M059J (cell line): Measurements from ENCODE around the gene CHST15. TPM values are rescaled to one million over a fixed set of nuclear protein-coding genes. Genes with fewer than 3 reads are reported as not detected.
A peak's percentile ranks its signal among the peaks of the same experiment; 100 is the strongest.

Source experiments
- DNase-seq: peaks from one replicate; pipeline ENCODE4 v3.0.0-alpha.2; 2012; ENCODE audit warnings: low read depth
- total RNA-seq: library from RNA; depleted of rRNA; stranded (reverse); fragments of >200 nt; shearing (Covaris generic); gene quantifications from 2 replicates; pipeline ENCODE4 v1.2.3, GENCODE V29; 2014

Gene CHST15
- total RNA-seq, 1 experiment from 2014 or later = 15.6 TPM

DNA sequence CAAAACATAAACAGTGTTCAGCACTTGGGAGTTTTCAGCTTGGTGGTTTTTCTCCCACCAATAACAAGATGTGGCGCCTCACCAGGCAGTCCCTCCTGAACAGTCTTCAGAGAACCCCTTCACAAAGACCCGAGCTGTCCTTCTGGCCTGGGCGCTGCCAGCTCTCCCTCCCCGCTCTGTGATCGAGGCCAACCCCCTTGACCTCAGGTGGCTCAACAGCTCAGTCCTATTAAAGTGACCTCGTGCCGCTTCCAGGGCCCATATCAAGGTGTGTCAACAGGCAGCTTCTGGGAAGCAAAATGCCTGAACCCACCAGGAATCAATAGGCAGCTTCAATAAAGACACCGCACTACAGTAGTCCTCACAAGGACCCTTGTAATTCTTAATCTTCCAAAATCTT lies 63.3 kb downstream of the CHST15 start:
- DNase-seq = no peak

DNA sequence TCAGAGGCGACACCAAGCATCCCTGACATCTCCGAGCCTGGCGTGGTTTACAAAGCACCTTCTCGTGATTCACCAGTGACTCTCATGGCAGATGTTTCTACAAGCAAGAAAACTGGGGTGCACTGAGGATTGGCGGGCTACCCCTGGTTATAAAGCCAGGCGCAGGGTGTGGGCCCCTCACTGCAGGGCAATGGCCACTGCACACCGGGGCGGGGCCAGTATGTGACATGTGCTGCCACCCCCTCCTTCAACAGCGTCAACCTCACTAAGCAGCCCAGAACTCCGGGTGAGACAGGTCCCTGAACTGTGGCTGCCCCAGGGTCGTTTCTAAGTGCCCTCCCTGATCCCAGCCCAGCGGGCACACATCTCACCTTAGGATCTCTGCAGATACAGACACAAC lies 63.8 kb downstream of the CHST15 start:
- no peak for DNase-seq

DNA sequence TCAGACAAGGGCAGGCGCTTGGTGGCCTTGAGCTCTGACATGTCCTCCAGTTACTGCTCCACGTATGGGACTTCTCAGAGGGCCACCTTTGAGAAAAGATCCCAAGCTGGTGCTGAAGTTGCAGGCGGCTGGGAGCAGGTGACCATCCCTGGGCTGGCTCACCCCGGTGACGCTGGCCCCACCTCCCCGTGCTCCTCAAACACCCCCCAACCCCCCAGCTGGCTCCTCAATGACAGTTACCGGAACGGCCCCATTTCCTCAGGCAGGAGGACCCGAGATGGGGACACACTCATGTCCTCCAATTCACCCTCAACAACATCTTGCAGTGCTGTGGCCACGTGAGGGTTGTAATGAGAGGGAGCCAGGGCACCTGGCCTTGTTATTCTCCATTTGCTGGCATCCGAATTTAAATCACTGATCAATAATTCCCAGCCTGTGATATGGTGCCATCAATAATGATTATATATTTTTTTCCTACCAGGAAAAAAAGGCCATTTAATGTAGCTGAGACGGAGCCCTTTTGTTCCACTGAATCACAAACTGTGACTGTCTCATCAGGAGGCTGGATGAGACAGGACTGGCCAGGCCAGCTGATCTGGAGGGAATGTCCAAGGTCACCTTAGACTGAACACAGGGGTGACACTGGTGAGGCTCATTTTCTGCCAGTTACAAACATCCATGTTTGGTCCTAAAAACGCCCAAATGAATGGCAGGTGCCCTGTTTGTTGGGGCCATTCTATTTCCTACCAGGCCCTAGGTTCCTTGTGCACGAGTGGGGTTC lies 64.5 kb downstream of the CHST15 start:
- DNase-seq = no peak

DNA sequence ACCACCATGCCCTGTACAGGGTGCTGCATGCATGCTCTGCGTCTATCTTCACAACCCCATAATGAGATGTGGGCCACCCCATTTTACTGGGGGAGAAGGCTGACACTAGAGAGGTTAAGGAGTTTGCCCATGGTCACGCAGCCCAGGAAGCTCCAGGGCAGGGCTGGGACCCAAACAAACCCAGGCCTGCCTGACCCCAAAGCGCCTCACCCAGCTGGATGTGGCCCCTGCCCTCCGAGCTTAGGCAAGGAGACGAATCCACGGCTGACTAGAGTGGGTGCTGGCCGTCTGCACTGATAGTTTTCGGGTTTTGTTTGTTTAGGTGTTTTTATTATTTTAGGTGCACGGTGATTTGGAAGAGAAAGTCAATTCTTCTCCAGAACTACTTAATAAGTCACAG lies 65.7 kb downstream of the CHST15 start:
- DNase-seq = no peak

DNA sequence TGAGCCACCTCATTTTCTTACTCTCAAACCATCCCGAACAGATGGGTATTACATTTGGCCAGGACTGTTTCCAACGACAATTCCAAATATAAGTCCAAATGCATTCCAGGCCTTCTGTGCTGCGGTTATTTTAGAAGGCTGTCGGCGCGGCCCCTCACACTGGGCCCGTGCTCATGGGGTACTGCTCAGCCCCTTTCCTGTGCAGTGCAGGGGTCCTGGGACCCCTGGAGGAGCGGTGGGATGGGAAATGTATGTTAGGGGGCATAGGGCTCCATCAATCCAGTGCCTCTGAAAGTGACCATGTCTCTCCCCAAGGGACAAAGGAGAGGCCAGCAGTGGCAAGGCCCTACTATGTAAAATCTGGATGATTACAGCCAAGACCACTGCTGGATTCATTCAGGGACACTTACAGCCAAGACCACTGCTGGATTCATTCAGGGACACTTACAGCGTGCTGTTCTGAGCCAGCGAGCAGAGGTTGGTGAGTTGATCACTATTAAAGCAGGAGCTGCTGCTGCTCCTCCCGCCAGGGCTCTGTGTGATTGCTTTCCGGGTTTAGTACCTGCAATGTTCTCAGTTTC lies 66.3 kb downstream of the CHST15 start:
- DNase-seq = no peak

DNA sequence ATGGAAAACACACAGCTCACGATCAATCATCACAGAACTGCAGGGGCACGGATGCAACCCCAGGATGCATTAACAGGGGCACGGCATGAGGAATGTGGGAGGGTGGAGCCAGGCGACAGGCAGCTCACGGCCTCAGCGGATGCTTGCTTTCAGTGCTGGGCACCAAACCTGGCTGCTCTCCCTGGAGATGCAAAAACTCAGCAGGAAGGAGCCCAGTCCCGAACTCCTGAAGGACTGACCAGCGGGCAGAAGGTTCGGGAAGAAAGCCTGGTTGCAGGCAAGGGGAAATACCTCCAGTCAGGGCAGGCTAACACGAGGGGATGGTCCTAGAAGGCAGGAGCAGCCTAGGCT lies 66.8 kb downstream of the CHST15 start:
- no peak for DNase-seq

DNA sequence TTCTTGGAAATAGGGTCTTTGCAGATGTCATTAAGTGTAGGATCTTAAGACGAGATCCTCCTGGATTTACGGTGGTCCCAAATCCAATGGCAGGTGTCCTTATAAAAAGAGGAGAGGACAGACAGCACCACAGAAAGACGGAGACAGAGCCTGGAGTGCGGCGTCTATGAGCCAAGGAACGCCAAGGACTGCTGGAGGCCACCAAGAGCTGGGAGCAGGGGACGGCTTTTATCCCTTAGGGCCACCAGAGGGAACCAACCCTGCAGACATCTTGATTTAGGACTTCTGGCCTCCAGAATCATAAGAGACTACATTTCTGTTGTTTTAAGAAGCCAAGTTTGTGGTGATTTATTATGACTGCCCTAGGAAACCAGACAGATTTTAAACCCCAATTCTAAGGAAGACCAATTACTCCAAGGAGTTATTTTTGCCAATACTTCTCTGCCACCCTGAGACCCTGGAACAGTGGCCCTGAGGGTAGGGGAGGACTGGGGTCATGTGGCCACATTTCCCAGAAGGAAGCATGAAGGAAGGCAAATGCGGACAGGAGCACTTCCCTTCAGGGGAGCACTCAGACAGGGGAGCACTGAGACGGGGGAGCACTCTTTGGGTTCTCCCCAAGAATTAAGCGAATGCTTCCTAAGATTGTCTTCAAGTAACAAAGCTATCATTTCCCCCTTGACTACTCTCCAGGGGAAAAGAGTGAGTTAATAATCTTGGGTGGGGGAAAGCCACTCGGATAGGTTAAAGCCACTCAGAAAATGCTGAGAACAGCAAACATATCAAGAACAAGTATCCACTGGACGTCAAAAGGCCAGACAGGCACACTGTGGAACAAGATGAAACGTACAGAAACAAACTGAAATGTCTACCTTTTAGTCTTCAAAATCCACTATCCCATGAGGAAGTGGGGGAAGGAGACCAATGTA lies 67.5 kb downstream of the CHST15 start:
- peak; percentile 49 for DNase-seq

DNA sequence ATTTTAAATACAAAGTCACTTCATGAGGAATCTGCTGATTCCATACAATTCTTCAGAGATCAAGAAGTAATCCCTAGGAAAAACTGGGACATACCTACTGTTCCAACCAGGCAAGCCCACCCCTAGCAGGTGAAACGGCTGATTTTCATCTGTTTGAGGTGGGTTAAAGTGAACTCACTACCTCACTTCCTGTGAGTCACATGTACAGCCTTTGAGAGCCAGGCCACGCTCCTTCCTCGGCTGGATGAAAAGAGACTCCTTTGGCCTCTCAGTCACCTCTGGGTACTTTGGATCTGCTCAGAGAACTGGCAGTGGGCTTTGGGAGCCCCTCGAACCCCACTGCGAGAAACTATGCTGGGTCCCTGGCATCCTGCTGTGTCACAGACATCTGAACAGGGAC lies 68.2 kb downstream of the CHST15 start:
- peak; percentile 51 for DNase-seq

DNA sequence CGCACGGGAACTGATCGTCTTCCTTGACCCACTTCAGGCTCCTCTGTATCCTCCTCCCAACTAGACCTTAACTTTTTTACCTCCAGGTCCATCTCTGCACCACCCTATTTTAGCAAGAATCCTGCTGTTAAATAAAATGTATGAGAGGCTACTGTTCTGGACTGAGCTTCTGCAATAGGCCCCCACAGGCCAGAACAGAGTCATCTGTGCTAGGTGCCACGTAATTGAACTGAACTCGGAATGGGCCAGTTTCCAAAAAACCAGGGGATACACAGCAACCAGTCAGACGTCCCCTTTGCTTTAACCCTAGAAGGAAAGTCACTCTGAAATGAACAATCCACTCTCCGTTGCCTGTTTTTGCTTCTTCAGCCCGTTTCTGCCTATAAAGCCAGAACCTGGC lies 71.3 kb downstream of the CHST15 start:
- no peak for DNase-seq

DNA sequence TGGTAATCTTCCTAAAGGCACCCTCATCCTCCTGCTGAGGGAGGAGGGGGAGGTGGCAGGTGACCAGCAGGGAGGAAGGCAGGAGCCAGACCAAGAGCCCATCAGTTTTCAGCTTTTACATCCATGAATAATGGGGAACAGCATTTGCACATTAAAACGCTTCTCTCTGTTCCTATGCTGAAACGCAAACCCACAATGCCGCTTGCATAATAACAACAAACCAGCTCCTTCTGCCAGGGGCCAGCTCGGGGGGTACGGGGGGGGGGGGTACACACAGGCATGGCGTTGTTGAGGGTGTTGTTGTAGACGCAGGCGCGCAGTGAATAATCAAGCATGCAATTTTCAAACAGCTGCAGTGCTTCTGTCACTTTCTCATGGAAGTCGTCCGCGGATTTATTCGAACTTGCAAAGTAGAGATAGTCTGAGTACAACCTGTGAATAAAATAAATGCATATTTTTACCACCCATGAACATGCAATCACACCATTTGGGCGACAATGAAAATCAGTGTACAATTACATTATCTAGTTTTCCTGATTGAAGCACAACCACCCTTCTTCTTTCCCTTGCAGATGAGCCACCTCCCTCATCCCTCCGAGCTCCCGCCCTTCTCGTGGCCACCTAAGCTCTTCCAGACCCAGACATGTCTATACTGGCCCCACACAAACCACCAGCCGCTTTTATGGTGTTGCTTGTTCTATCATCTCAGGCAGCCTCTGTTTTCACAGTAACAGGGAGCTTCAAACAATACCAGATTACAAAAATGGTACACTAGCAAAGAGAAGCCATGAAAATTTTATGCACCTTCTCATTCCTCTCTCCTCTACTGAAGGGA lies 72.2 kb downstream of the CHST15 start:
- DNase-seq = no peak

DNA sequence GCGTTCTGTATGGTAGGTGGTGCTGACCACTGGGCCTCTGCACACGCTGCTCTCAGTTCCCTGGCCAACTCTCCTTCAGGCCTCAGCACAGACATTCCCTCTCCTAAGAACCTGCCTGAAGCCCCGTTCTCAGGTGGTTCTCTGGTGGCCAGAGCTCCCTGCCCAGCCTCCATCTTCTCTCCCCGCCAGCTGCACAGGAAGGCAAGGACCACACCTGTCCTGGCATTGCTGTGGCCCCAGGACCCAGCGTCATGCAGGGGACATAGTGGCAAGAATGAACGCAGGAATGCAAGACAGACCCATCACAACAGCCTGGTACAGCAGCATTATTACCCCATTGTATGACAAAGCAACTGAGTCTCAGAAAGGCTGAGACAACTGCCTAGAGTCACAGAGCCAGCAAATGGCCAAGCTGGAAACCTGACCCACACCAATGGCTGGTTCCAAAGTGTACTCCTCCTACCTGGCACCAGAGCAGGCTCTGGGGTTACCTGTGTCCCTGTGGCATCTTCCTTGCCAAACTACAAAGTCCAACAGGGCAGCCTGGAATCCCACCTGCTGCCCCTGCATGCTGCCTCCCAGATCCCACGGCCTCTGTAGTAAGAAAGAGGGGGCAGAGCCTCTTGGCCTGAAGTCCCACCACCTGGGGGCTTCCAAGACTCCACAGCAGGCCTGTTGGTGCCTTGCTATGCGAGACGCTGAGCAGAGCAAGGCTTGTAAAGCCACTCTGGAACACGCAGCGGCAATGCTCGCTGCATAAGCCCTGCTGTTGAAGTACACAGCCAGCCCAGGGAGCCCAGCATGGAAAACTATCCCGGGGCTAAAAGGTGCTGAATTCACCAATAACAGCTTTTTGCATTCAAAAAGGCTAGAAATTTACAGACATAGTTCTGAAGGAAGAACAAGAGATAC lies 73.3 kb downstream of the CHST15 start:
- DNase-seq = no peak

DNA sequence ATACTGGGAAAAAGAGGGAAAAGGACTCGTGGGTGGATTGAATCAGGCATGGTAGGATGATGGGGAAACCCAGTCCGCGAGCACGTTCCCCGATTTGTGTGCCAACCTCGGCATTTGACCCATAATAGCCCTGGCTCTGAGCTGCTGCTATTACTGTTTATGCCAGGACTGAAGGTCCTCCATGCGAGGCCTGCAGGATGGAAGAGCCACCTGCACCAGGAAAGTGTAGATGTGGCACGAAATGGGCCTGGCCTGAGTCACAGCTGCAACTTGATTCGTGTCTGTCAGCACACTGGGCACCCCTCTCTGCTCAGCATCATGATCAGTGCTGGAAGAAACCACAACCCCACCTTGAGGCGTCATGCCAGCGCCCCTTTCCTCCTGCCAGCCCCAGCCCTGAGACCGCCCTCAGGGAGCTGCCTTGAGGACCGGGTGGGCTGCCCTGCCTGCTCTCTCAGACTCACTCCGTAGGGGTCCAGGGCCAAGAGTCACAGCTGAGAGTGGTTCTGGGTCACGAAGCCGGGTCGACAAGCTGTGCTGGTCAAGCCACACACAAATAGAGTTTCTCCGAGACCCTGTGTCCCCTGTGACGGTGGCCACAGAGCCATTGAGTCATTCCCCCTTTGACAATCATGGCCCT lies 74.4 kb downstream of the CHST15 start:
- no peak for DNase-seq

DNA sequence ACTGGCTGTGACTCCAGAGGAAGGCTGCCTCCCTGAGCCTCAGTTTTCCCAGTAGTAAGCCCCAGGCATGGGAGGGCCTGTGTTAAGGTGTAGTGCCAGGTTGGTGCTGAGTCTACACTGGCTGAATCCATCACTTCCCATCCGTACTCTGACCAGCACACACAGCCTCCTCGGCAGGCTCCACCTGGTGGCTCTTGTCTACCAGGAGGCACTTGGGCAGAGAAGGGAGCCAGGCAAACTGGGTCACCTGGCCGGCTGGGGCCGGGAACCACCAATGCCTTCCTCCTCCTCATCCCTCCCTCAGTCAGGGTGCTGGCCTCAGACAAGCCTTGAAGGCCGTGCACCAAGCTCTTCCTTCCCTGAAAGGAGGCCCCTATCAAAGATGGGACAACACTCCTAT lies 75.7 kb downstream of the CHST15 start:
- no peak for DNase-seq

DNA sequence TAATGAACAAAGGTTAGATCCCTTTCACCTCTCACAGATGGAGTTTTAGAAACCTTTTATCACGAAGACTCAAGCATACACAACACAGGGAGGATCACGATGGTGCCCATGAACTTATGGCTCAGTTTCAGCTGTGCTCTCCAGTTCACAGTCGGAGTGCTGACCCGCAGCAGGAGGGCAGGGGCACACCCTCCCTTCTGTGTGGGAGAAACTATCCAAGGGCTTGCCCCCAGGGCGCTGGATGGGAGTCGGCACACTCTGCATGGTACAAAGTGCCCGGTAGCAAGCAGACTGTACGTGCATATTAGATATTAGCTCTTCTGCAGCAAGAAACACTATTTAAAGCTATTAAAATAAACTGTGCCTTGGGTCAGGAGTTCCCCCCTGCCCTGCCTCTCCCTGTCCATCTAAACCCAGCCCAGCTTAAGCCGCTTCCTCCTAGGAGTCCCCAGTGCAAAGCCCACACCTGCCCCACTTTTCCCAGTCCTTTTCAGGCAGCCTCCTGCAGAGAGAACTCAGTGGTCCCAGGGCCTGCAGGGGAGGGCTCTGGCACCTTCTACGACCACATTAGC lies 76.5 kb downstream of the CHST15 start:
- no peak for DNase-seq

DNA sequence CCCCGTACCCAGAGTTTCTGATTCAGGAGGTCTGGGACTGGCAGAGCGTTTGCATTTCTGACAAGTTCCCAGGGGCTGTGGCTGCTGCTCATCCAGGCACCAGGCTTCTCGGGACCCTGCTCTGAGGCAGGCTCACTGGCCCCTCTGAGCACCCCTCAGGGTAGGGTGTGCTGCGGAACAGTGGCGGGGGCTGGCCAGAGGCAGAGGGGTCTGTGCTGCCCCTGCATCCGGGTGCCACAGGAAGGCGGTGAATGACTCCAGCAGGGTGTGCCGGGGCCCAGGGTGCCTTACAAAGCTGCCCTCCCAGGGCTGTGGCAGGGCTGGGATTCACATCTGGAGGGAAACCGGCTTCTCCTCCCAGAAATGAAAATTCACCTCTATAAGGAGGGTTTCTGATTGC lies 77.4 kb downstream of the CHST15 start:
- no peak for DNase-seq

DNA sequence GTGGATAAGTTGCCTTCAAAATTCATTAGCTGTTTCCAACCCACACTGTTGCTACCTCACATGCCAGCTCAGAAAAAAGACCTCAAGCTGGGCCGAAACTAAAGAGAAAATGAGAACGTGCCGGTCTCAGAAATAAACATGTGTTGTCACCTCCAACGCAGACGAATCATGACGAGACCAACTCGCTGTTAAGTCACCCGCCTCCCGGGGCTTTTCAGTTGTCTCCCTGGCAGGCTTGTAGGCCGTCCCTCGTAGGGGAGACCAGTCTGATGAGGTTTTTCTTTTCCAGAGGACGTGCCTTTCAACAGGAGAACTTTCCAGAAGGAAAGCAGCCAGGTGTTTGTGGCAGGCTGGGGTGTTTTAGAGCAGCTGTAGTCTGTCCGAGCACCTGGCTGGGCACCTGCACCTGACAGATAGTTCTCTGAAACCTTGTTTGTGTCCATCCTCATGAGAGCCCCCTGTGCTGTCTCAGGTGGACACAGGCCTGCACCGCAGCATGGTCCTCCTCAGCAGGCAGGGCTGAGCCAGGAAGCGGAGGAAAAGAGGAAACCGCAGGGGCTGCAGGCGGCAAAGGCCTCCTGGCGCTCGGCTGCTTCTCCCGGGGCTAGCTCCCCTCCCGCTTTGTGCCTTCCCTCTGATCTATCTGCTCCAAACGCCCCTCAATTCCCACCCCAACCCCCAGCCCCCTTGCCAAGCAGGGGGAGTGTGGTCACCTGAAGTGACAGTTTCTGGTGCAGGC lies 78.8 kb downstream of the CHST15 start:
- DNase-seq = no peak

DNA sequence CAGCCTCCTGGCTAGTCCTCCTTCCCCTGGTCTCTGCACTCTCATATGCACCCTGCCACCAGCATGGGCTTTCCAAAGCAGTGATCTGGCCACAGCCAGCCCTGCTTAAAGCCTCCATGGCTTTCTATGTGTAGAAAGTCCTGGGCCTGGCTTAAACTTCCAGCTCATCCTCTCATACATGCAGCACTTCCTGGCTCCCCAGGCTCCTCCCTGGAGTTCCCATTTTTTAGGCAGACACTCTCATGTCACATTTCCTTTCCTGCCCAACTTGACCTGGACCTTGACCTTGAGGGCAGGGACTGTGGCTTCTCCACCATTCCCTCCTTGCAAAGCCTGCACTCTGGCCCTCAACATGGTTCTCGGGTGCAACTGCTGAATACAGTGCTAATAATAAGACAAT lies 79.5 kb downstream of the CHST15 start:
- DNase-seq = no peak

DNA sequence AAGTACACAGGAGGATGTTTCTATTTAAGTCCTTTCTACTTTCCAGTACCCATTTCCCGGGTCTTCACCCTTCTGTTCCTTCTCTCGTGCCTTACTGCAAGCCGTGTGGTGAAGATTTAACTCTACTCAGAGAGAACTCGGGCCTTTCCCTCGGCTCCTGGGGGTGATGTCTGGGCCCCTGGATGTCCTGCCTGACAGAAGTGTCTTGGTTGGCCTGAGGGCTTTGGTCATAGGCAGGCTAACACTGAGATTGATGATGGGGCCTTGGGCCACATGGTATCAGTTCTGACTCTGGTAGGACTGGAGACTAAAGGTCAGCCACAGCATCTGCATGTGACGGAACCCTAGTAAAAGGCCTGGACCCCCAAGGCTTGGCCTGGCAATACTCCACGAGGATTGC lies 80.4 kb downstream of the CHST15 start:
- DNase-seq = no peak

DNA sequence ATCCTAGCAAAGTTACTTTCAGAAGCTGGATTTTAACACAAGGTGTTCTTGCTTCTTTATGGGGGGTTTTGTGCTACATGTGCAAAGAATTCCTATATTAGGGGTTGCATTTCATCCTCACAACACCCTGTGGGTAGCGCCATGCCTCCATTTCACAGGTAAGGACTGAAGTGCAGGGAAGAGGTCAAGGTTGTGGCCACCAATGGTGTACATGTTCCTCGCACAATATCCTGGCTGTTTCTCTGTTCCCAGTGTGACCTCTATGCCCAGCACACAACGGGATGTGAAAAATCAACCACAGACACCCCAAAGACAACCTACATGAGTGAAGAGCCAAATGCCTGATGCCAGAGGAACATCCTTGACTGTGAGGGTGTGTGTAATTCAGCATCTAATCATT lies 80.8 kb downstream of the CHST15 start:
- DNase-seq = no peak
